HepG2 (cell line): ENCODE data around the gene AUNIP. TPM values are rescaled to one million over a fixed set of nuclear protein-coding genes. Genes with fewer than 3 reads are reported as not detected.
"Not testable (repeated sequence)": the region's sequence is repeated elsewhere in the genome, so short reads cannot be mapped to it uniquely, and the experiment has no call there.

ENCODE experiments used
- ATAC-seq: fragments of 200-7000 bp; cut with Tn5 transposase; 3 replicates; pipeline ENCODE4 v1.9.1; 2020; ENCODE audit warnings: mild to moderate bottlenecking, moderate library complexity
- BruUV-seq: library from RNA; stranded (reverse); fragments of 400-500 nt; replicated peaks from 2 replicates; lab custom pipeline; 2021; lab: Mats Ljungman, UMichigan
- CTCF ChIA-PET: fragments of 300-600 bp; formaldehyde crosslinking; extraction: SDS; loops from one replicate; lab custom pipeline; 2021; ENCODE audit warnings: low total read pairs, inconsistent platforms, low intra/inter-chr PET ratio; lab: Yijun Ruan, JAX
- POLR2A ChIA-PET: fragments of 350-600 bp; sonication (Branson Sonifier 250); formaldehyde crosslinking; loops from one replicate; lab custom pipeline; 2020; ENCODE audit warnings: antibody characterized with exemption, inconsistent platforms; lab: Yijun Ruan, JAX
- DNase-seq: peaks from one replicate; pipeline ENCODE4 v3.0.0-alpha.2; 2015; ENCODE audit warnings: low spot score
- FAIRE-seq: peaks from 3 replicates; lab custom pipeline; 2011; peaks lifted over from hg19 to GRCh38; lab: Jason Lieb, UNC
- H2AFZ ChIP-seq: one replicate; pipeline ENCODE4 v1.6.1; 2011; ENCODE audit warnings: low read length, inconsistent platforms
- H3K27ac ChIP-seq: fragments of 300-600 bp; 3 replicates; pipeline ENCODE4 v1.8.0; 2011; ENCODE audit warnings: mixed run types, mild to moderate bottlenecking, mixed read lengths, low read length, inconsistent platforms; ENCODE audit not compliant: insufficient read depth; ENCODE audit errors: extremely low read length
- H3K27me3 ChIP-seq, 2 experiments: fragments of 200-600 bp in 1 of 2; 2 replicates in 1 of 2; 3 replicates in 1 of 2; pipeline versions ENCODE4 v1.6.0 to v1.8.0; 2011; ENCODE audit warnings: low read length in 2 of 2, mild to moderate bottlenecking in 2 of 2, moderate library complexity in 2 of 2, inconsistent platforms in 1 of 2; ENCODE audit not compliant: insufficient read depth in 2 of 2, control insufficient read depth in 1 of 2
- H3K36me3 ChIP-seq, 2 experiments: fragments of 200-600 bp in 1 of 2; replicated peaks in 1 of 2; 2 replicates in 1 of 2; 3 replicates in 1 of 2; pipeline versions ENCODE4 v1.5.1 to v1.8.0; 2011; ENCODE audit warnings: low read length in 2 of 2, inconsistent platforms in 1 of 2; ENCODE audit not compliant: insufficient read depth in 2 of 2, control insufficient read depth in 1 of 2
- H3K4me1 ChIP-seq: 2 replicates; pipeline ENCODE4 v1.5.1; 2012; ENCODE audit warnings: low read length, inconsistent platforms; ENCODE audit not compliant: insufficient read depth
- H3K4me2 ChIP-seq: 2 replicates; pipeline ENCODE4 v1.6.0; 2011; ENCODE audit warnings: low read depth, low read length, inconsistent platforms
- H3K4me3 ChIP-seq, 3 experiments: fragments of 200-600 bp in 1 of 3; sonication (generic), shearing (Covaris generic) in 1 of 3; replicated peaks in 1 of 3; 2 replicates each; pipeline ENCODE4 v1.5.1; 2011 to 2016; ENCODE audit warnings: low read length in 3 of 3, inconsistent platforms in 2 of 3, low read depth in 2 of 3, mild to moderate bottlenecking in 2 of 3, control low read depth in 1 of 3, mixed read lengths in 1 of 3; ENCODE audit not compliant: insufficient read depth in 1 of 3
- H3K79me2 ChIP-seq: one replicate; pipeline ENCODE4 v1.6.1; 2011; ENCODE audit warnings: low read length, inconsistent platforms; ENCODE audit not compliant: insufficient read depth
- H3K9ac ChIP-seq: 2 replicates; pipeline ENCODE4 v1.6.0; 2011; ENCODE audit warnings: mild to moderate bottlenecking, low read depth, low read length, inconsistent platforms; ENCODE audit not compliant: insufficient read depth
- H3K9me3 ChIP-seq: 2 replicates; pipeline ENCODE4 v1.5.1; 2012; ENCODE audit warnings: mild to moderate bottlenecking, low read length
- H4K20me1 ChIP-seq: 2 replicates; pipeline ENCODE4 v1.6.0; 2011; ENCODE audit warnings: inconsistent platforms, mild to moderate bottlenecking, low read length, moderate library complexity; ENCODE audit not compliant: insufficient read depth
- ATRX ChIP-seq: sonication (generic); formaldehyde crosslinking; IDR thresholded peaks from 2 replicates; pipeline ENCODE4 v1.4.0; 2020; ENCODE audit warnings: missing genetic modification reagents, borderline replicate concordance
- JUND ChIP-seq: sonication (generic); formaldehyde crosslinking; IDR thresholded peaks from 2 replicates; pipeline ENCODE4 v1.8.0; 2022; ENCODE audit warnings: mild to moderate bottlenecking, missing genetic modification reagents
- MTF2 ChIP-seq: sonication (generic); formaldehyde crosslinking; IDR thresholded peaks from 2 replicates; pipeline ENCODE4 v1.5.0; 2020; ENCODE audit warnings: missing genetic modification reagents, borderline replicate concordance
- NFE2L2 ChIP-seq: fragments of 150-350 bp; IDR thresholded peaks from 2 replicates; pipeline ENCODE4 v1.6.1; 2014; ENCODE audit warnings: low read length
- RBM39 ChIP-seq: fragments of 200-400 bp; formaldehyde crosslinking; IDR thresholded peaks from one replicate; pipeline ENCODE4 v1.6.1; 2018; ENCODE audit warnings: antibody characterized with exemption, mild to moderate bottlenecking, low read depth, low read length; ENCODE audit not compliant: poor library complexity, severe bottlenecking
- REXO4 ChIP-seq: sonication (generic); formaldehyde crosslinking; IDR thresholded peaks from 2 replicates; pipeline ENCODE4 v1.8.0; 2022; ENCODE audit warnings: missing genetic modification reagents, mild to moderate bottlenecking, borderline replicate concordance
- ZNF205 ChIP-seq: IDR thresholded peaks from 2 replicates; pipeline ENCODE4 v1.6.1; 2018; ENCODE audit warnings: missing biosample characterization, missing genetic modification reagents
- ZNF264 ChIP-seq: sonication (generic); formaldehyde crosslinking; IDR thresholded peaks from 2 replicates; pipeline ENCODE4 v1.4.0; 2020; ENCODE audit warnings: missing genetic modification reagents
- ZNF790 ChIP-seq: sonication (generic); formaldehyde crosslinking; IDR thresholded peaks from 2 replicates; pipeline ENCODE4 v1.8.0; 2022; ENCODE audit warnings: missing genetic modification reagents, mild to moderate bottlenecking, borderline replicate concordance
- WGBS: methylation state at CpG from one replicate; pipeline ENCODE4 v1.1.6; 2017; ENCODE audit warnings: low lambda C conversion rate; 5-methylcytosine and 5-hydroxymethylcytosine counted together
- in situ Hi-C: cut with HindIII; loops from 2 replicates; pipeline ENCODE4 v1.10.0; 2017; ENCODE audit warnings: low pct_unique_long_range_greater_than_20kb; ENCODE audit not compliant: extremely low pct_ligation_motif_present
- intact Hi-C: fragments of 100-400 bp; cut with micrococcal nuclease; formaldehyde crosslinking; loops from one replicate; pipeline ENCODE4 v1.10.0; 2022; ENCODE audit not compliant: unreplicated experiment
- polyA plus RNA-seq, 8 experiments: library from polyadenylated mRNA; depleted of rRNA in 3 of 8; stranded (reverse) in 7 of 8; unstranded in 1 of 8; fragments of >200 nt; fragmentation: Illumina TruSeq in 4 of 8; extraction: Trizol in 4 of 8; gene quantifications; 2 replicates each; pipeline versions ENCODE4 v1.2.1 to v1.2.3, GENCODE V29; 2011 to 2016; ENCODE audit warnings: low read depth in 4 of 8, missing spikeins in 1 of 8, mixed read lengths in 1 of 8; ENCODE audit not compliant: insufficient read depth in 1 of 8
- total RNA-seq, 5 experiments: library from RNA; depleted of rRNA; stranded (reverse); fragments of >200 nt; fragmentation: Illumina TruSeq; extraction: Trizol; gene quantifications; 2 replicates each; pipeline ENCODE4 v1.2.3, GENCODE V29; 2016; ENCODE audit warnings: low read depth in 1 of 5

The AUNIP gene
- total and polyA plus RNA-seq, 2 of the 13 experiments (the other 11 are each of a cell fraction or from before 2014, with no cell fraction given), result 3.8 to 12.3 TPM

- Histone ChIP-seq H3K4me2 (no peak overlapping the region), H3K4me1 (peaks cover 7% of the 10 kb centered on the region; the same call in 1 of the 2 replicates), H3K27ac (no peak overlapping the region)
- ATAC-seq, result no peak
- no peak for TF ChIP-seq ZNF790 (CRISPR knock-in tag)
- TF ChIP-seq ZNF264 (CRISPR knock-in tag), result no peak
- no peak for TF ChIP-seq RBM39
- TF ChIP-seq REXO4 (CRISPR knock-in tag), result no peak
- no peak for TF ChIP-seq ATRX
- no peak for TF ChIP-seq MTF2 (CRISPR knock-in tag)
- no peak for TF ChIP-seq JUND (CRISPR knock-in tag)
- no peak for TF ChIP-seq ZNF205 (CRISPR knock-in tag)
- TF ChIP-seq NFE2L2, result peak; percentile 39; the same call in 1 of the 2 replicates
- TF ChIP-seq, all 625 proteins: peak for 1
- H3K9me3 ChIP-seq, result no peaks in the 10 kb centered on the region
- no peak overlapping the region for H3K9ac ChIP-seq
- no peak for FAIRE-seq
- H3K27me3 ChIP-seq, result no peaks in the 10 kb centered on the region
- H3K79me2 ChIP-seq, result peaks cover 57% of the 10 kb centered on the region
- WGBS, result 97% methylated on average over 3 of the region's 3 CpGs
- intact Hi-C loops, result no loop called here
- in situ Hi-C loops, result no loop called here
- ChIA-PET CTCF (no interaction called here), POLR2A (interaction anchor here (1.6 kb wide), 1 partner anchor 32 kb away, joined by 5 read pairs; the partner anchor contains the start of gene PAQR7)
- no peaks in the 10 kb centered on the region for H4K20me1 ChIP-seq
- H3K36me3 ChIP-seq, result no peaks in the 10 kb centered on the region
- H3K4me3 ChIP-seq, result no peak overlapping the region
- no TSS peak for BruUV-seq
- DNase-seq, result no peak
- H2AFZ ChIP-seq, result no peak overlapping the region
Observed at GRCh38 chr1:25843483-25843882, 15.8 kb downstream of the AUNIP start.

GRCh38 chr1:25839808-25840207, 19.4 kb downstream of the AUNIP start:
- H3K27me3 ChIP-seq, H3K4me3 ChIP-seq, H3K27ac ChIP-seq, POLR2A ChIA-PET, DNase-seq, ATAC-seq, H3K4me2 ChIP-seq, BruUV-seq, H3K9ac ChIP-seq, H3K4me1 ChIP-seq, FAIRE-seq, intact Hi-C loops, H2AFZ ChIP-seq, H3K9me3 ChIP-seq, H4K20me1 ChIP-seq, CTCF ChIA-PET: not testable (repeated sequence)
- peaks cover 39% of the 10 kb centered on the region for H3K79me2 ChIP-seq
- in situ Hi-C loops, result loop anchor here (5.0 kb wide), 1 partner anchor 47 kb away; no protein-coding TSS in a partner anchor
- WGBS, result 97% methylated on average over 4 of the region's 4 CpGs
- peaks cover 3 to 20% of the 10 kb centered on the region in 2 experiments for H3K36me3 ChIP-seq
